RWPE2 (cell line): ENCODE measurements around the gene SLC30A7.
A peak's percentile ranks its signal among the peaks of the same experiment; 100 is the strongest.

Source experiments
- ATAC-seq: fragments of 200-7000 bp; cut with Tn5 transposase; 3 replicates; pipeline ENCODE4 v1.9.1; 2021; ENCODE audit warnings: low read depth
- DNase-seq: peaks from one replicate; pipeline ENCODE4 v3.0.0-alpha.2; 2020; ENCODE audit warnings: low spot score
- H3K27ac ChIP-seq: fragments of 450-650 bp; 2 replicates; pipeline ENCODE4 v1.5.1; 2017; ENCODE audit warnings: mild to moderate bottlenecking; ENCODE audit not compliant: poor library complexity, severe bottlenecking
- H3K27me3 ChIP-seq: fragments of 250-450 bp; sonication (Bioruptor Pico); 2 replicates; pipeline ENCODE4 v1.5.1; 2021; ENCODE audit warnings: mild to moderate bottlenecking, moderate library complexity; ENCODE audit not compliant: insufficient read depth, poor library complexity, severe bottlenecking
- H3K36me3 ChIP-seq: fragments of 250-450 bp; sonication (Bioruptor Pico); 2 replicates; pipeline ENCODE4 v1.5.1; 2020; ENCODE audit warnings: low read depth, mild to moderate bottlenecking, moderate library complexity
- H3K4me1 ChIP-seq: fragments of 250-450 bp; sonication (Bioruptor Pico); 2 replicates; pipeline ENCODE4 v1.5.1; 2021; ENCODE audit warnings: mild to moderate bottlenecking, moderate library complexity; ENCODE audit not compliant: insufficient read depth, poor library complexity, severe bottlenecking
- H3K4me3 ChIP-seq: fragments of 250-450 bp; sonication (Bioruptor Pico); 2 replicates; pipeline ENCODE4 v1.5.1; 2021; ENCODE audit warnings: mild to moderate bottlenecking, moderate library complexity; ENCODE audit not compliant: severe bottlenecking
- H3K9me3 ChIP-seq: fragments of 250-450 bp; sonication (Bioruptor Pico); 2 replicates; pipeline ENCODE4 v1.5.1; 2021; ENCODE audit warnings: mild to moderate bottlenecking, moderate library complexity; ENCODE audit not compliant: severe bottlenecking
- CTCF ChIP-seq: fragments of 450-650 bp; IDR thresholded peaks from one replicate; pipeline ENCODE4 v1.5.1; 2017; ENCODE audit warnings: mild to moderate bottlenecking, moderate library complexity; ENCODE audit not compliant: poor library complexity, severe bottlenecking

Gene SLC30A7

GRCh38 chr1:100868364-100868995 lies 27.4 kb upstream of the SLC30A7 start:
- no peaks in the 10 kb centered on the region for H3K9me3 ChIP-seq
- ATAC-seq: peak; percentile 44; the same call in 1 of the 3 replicates
- no peaks in the 10 kb centered on the region for H3K4me1 ChIP-seq
- TF ChIP-seq CTCF: peak; percentile 88
- H3K36me3 ChIP-seq: no peaks in the 10 kb centered on the region
- H3K27me3 ChIP-seq: no peaks in the 10 kb centered on the region
- H3K27ac ChIP-seq: no peak overlapping the region
- DNase-seq: no peak
- no peak overlapping the region for H3K4me3 ChIP-seq

- H3K4me1 ChIP-seq: no peaks in the 10 kb centered on the region
- no peak overlapping the region for H3K4me3 ChIP-seq
- no peaks in the 10 kb centered on the region for H3K27me3 ChIP-seq
- no peak overlapping the region for H3K27ac ChIP-seq
- H3K9me3 ChIP-seq: no peaks in the 10 kb centered on the region
- DNase-seq (no peak), ATAC-seq (no peak)
- TF ChIP-seq CTCF: no peak
- no peaks in the 10 kb centered on the region for H3K36me3 ChIP-seq
Measured at GRCh38 chr1:100869996-100870395, 25.9 kb upstream of the SLC30A7 start.

GRCh38 chr1:100874433-100874832 lies 21.5 kb upstream of the SLC30A7 start:
- ATAC-seq (no peak), DNase-seq (no peak)
- H3K4me1 ChIP-seq: no peaks in the 10 kb centered on the region
- TF ChIP-seq CTCF: no peak
- H3K27ac ChIP-seq: no peak overlapping the region
- no peaks in the 10 kb centered on the region for H3K9me3 ChIP-seq
- H3K4me3 ChIP-seq: no peak overlapping the region
- H3K36me3 ChIP-seq: peaks cover 4% of the 10 kb centered on the region
- H3K27me3 ChIP-seq: no peaks in the 10 kb centered on the region

- TF ChIP-seq CTCF: no peak
- DNase-seq: no peak
- H3K9me3 ChIP-seq: no peaks in the 10 kb centered on the region
- peaks cover 4% of the 10 kb centered on the region for H3K36me3 ChIP-seq
- no peaks in the 10 kb centered on the region for H3K4me1 ChIP-seq
- H3K27ac ChIP-seq: no peak overlapping the region
- H3K27me3 ChIP-seq: no peaks in the 10 kb centered on the region
- no peak for ATAC-seq
- no peak overlapping the region for H3K4me3 ChIP-seq
Measured at GRCh38 chr1:100875228-100875627, 20.7 kb upstream of the SLC30A7 start.

GRCh38 chr1:100876291-100876690 lies 19.6 kb upstream of the SLC30A7 start:
- Histone ChIP-seq H3K27me3 (no peaks in the 10 kb centered on the region), H3K36me3 (peaks cover 4% of the 10 kb centered on the region), H3K4me3 (no peak overlapping the region), H3K27ac (no peak overlapping the region), H3K9me3 (no peaks in the 10 kb centered on the region), H3K4me1 (no peaks in the 10 kb centered on the region)
- DNase-seq (no peak), ATAC-seq (no peak)
- no peak for TF ChIP-seq CTCF
